ENCODE measurements around the gene OPRM1.
"Not testable (repeated sequence)": the region's sequence is repeated elsewhere in the genome, so short reads cannot be mapped to it uniquely, and the experiment has no call there.

OPRM1 gene

DNA sequence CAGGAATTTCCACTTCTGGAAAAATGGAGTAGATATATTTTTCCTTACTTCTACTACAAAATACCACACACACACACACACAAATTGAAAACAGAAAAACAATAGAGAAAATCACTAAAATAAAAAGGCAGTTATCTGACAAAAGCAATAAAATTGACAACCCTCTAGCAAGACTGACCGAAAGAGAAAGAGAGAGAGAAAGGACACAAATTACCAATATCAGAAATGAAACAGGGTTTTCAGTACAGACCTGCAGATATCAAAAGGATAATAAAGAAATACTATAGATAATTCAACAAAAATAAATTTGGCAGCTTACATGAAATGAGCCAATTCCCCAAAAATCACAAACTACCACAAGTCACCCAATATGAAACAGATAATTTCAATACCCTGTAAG is 104.7 kb downstream of the OPRM1 start:
- no peak for DNase-seq (ENCODE audit: low read depth)

- peak; percentile 37 for DNase-seq (ENCODE audit: low read depth)
Observed at GRCh38 chr6:154154389-154154967, 115.4 kb downstream of the OPRM1 start.

DNA sequence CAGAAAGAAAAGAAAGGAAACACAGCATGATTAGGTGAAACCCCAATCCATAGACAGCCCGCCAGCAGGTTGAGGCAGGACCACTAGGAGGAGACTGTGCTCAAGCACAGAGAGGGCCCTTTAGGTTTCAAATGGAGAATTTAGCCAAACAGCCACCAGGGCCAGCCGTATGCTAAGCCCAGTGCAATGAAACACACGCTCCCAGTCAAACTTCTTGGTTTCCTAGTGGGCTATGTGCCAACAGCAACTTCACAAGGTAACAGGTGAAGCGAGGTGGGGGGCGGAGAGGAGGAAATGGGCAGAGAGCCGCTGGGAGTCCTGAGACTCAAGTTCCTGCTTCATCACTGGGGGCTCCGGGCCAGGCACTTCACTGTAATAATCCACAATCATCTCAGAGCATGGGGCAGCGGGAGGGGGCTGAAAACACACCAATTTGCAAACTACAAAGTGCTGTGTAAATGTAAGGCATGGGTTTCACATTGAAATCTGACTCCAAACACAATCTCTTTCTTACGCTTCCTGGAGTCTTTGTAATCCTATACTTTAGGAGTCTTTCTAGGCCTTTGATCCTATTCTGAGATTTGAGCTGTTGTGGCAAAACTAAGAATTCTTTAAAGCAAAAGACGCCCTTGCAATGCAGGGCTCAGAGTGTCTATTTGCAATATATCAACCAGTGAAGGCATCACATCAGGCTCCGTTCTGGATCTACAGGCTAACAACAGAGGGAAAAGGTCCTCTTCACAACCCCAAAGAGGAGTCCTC is 117.3 kb downstream of the OPRM1 start:
- no peak for DNase-seq (ENCODE audit: low read depth)

- DNase-seq (ENCODE audit: low read depth), result no peak
Observed at GRCh38 chr6:154157082-154157481, 118.0 kb downstream of the OPRM1 start.

DNA sequence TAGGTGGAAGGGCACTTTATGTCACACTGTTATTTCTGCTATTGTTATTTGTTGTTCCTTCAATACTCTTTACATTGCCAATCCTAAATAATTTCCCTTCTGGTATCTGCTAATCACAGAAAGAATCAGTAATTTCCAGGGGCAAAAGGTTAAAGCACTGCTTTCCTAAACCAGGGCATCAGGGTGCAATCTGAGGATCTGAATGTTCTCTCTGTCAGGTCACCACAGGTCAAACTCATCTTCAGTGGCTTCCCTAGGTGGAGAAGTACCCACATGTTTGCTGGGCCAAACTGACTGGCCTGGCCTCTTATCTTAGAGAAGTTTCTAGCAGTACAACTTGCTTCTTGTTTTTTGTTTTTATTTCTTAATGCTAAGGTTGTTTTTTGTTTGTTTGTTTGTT is 118.7 kb downstream of the OPRM1 start:
- no peak for DNase-seq (ENCODE audit: low read depth)

DNA sequence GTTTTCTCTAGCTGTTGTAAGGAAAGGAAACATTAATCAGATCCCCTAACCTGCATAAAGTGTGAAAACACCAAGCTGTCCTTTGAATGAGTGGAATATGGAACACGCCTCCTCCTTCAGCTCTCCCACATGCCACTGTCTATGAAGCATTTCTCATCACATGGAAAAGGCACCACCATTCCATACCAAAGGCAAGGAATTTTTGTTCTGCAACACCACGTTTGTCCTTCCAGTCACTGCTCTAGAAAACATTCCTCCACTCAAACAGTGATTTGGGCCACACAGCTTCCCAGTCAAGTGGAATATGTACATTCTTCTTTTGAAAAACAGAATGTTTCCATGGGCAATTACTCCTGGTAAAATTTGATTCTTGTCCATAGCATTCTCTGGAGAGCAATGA is 120.1 kb downstream of the OPRM1 start:
- DNase-seq (ENCODE audit: low read depth), result no peak

GRCh38 chr6:154161689-154162088 is 122.6 kb downstream of the OPRM1 start:
- DNase-seq (ENCODE audit: low read depth), result no peak

DNA sequence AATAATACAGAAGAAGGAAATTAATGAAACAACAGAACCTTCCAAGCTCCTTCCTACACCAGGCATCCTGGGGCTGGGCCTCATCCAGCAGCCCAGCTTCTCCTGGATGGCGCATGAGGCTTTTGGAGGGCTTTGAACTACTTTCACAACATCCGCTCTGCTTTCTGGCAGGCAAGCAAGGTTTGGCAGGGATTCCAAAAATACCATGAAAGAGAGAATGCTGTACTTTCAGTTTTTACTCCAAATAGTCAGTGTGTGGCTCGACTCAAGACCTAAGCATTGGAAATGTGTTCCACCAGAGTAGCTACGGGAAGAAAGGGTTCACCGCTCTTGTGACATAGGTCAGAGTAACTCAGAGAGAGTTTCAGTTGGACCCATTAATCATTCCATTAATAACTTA is 125.4 kb downstream of the OPRM1 start:
- no peak for DNase-seq (ENCODE audit: low read depth)

DNA sequence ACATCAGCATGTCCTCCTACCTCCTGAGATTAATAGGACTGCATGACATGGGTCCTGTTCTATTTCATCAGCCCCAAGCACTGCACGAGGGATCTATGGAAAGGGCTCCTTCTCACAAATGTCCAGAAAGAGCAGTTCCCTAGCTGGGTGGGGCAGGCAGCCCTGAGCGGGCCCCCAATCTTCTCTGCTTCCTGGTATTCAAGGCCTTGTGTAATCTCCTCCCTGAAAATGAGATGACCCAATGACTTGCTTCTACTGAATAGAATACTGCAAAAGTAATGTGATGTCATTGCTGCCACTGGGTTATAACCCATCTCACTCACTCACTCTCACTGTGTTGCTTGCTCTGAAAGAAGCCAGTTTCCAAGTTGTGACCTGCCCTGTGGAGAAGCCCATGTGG is 126.4 kb downstream of the OPRM1 start:
- DNase-seq (ENCODE audit: low read depth), result no peak

DNA sequence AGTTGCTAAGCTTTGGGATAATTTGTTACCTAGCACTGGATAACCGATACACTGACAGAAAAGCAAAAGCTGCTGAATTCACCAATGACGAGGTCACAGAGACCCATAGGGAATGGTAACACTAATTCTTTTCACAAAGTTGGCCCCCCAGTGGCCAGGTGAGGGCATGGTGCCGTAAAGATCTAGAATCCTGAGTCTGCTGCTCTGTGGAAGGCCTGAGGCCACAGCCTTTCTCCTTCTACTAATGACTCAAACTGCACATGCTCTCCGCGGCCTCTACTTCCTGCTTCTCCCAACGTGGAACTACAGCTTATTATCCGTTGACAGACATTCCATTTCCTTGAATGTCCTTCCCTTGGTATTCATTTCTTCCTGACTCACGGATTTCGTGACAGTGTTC is 127.1 kb downstream of the OPRM1 start:
- DNase-seq (ENCODE audit: low read depth), result no peak

DNA sequence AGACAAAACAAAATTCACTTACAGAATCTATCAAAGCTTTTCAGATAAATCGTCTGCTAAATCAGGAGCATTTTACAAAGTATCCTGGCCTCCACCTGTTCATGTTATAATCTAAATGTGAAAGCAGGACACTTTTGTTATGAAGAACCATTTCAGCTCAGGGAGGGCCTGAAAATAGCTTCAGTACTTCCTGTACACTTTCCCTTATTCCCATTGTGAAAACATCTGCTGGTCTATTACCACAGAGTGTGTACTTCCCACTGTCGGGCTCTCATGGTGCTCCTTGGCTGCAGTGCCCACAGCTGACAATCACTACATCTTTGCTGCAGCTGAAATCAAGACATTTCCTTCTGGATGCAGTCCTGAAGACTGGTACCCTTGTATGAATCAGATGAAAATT is 128.1 kb downstream of the OPRM1 start:
- DNase-seq (ENCODE audit: low read depth), result no peak

DNA sequence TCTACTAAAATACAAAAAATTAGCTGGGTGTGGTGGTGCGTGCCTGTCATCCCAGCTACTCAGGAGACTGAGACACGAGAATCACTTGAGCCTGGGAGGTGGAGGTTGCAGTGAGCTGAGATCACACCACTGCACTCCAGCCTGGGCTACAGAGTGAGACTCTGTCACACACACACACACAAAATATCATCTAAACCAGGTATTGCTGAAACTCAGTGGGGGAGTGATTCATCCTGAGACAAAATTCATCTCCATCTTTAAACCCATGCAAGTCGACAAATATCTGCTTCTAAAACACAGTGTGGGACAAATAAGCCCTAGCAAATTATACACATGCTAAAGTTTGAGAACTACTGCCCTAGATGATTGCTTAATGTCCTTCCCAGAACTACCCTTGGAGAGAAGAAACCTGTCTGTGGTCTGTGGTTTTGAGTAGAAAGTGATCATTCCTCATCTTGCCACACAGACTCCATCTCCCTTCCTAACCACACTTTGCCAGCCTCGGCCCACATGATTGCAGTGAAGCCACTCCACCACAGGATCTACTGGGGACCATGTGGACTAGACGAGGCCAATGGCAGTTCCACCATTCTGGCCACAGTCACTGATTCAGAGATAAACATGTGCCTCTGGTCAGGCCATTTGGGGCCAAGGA is 130.3 kb downstream of the OPRM1 start:
- DNase-seq (ENCODE audit: low read depth), result no peak

- DNase-seq (ENCODE audit: low read depth), result no peak
Observed at GRCh38 chr6:154170106-154170505, 131.1 kb downstream of the OPRM1 start.

GRCh38 chr6:154172393-154172792 is 133.4 kb downstream of the OPRM1 start:
- not testable (repeated sequence) for DNase-seq (ENCODE audit: low read depth)

- DNase-seq (ENCODE audit: low read depth), result no peak
Observed at GRCh38 chr6:154179434-154179833, 140.4 kb downstream of the OPRM1 start.

DNA sequence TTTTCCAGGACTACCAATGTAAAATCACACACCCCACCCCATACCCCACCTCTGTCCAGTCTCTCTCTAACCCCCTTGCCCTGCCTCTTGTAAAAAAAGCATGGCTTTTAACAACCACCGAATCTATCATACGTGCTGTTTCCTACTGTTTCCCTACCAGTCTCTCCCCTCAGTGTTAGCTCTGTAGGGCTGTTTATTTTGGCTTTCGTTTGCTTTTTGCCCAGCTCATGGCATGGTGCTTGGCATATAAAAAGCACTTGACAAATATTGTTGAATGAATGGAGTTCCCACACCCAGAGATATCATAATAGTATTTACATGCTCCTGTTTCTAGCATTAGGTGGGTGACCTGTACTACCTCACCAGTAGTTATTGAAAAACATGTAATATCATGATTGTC is 148.2 kb downstream of the OPRM1 start:
- DNase-seq (ENCODE audit: low read depth), result no peak

DNA sequence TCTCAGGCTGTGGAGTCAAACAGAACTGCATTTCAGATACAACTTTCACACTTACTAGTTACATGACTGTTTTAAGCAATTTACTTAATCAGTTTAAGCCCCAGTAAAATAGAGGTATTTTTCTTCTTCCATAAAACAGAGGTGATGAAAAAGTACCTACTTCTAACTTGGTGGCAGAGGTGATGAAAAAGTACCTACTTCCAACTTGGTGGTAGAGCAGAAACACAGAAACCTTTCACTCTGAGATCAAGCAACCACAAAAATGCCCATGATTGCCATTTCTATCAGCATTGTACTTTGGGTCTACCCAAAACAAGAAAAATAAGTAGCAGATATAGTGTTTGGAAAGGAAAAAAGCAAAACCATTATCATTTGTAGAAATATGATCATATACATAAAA is 148.7 kb downstream of the OPRM1 start:
- no peak for DNase-seq (ENCODE audit: low read depth)

DNA sequence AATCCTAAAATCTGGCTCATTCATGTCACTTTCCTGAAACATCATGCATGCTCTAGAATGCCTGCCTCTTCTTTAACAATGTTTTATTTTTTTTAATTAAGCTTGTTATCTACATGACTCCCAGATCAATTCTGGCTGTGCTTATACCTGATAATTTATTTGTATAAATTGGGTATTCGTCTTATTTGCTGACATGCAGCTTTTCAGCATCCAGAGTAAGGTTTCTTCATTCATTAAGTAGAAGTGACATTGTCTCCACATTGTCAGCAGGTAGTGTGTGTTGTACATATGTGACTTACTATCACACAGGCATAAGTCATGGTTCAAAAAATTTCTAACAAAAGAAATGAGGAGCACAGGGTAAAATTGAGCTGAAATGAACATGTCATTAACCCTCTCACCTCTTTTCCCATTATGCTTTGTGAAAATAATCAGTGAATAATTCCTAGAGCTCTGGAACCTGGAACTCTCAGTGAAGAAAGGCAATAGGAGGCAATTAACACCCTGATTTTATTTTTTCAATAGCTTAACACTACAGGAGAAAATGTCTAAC is 157.4 kb downstream of the OPRM1 start:
- DNase-seq (ENCODE audit: low read depth), result no peak

GRCh38 chr6:154197196-154197860 is 158.3 kb downstream of the OPRM1 start:
- DNase-seq (ENCODE audit: low read depth), result peak; percentile 43

DNA sequence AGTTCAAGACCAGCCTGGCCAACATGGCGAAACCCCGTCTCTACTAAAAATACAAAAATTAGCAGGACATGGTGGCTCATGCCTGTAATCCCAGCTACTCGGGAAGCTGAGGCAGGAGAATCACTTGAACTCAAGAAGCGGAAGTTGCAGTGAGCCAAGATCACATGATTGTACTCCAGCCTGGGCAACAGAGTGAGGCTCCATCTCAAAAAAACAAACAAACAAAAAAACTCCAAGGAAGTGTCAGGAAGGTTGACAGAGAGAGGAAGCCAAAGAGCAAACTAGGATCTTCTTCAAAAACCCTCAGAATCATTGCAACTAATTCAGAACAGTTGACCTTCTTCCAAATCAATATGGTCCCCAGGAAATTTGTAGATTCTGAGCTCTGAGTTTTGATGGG is 162.6 kb downstream of the OPRM1 start:
- not testable (repeated sequence) for DNase-seq (ENCODE audit: low read depth)

GRCh38 chr6:154202339-154202738 is 163.3 kb downstream of the OPRM1 start:
- no peak for DNase-seq (ENCODE audit: low read depth)

- DNase-seq (ENCODE audit: low read depth), result no peak
Observed at GRCh38 chr6:154202958-154203357, 163.9 kb downstream of the OPRM1 start.

- DNase-seq (ENCODE audit: low read depth), result no peak
Observed at GRCh38 chr6:154206141-154206540, 167.1 kb downstream of the OPRM1 start.

Measured in HS-5 (cell line).